NCI-H526 treated with DMSO at 0.1 percent for 48 hours (cell line): ENCODE data around the gene SMARCC1.
"Not testable (repeated sequence)": the region's sequence is repeated elsewhere in the genome, so short reads cannot be mapped to it uniquely, and the experiment has no call there.

Source experiments
- DNase-seq: peaks from one replicate; lab custom pipeline; 2025; lab: John Stamatoyannopoulos, UW

SMARCC1 gene

DNA sequence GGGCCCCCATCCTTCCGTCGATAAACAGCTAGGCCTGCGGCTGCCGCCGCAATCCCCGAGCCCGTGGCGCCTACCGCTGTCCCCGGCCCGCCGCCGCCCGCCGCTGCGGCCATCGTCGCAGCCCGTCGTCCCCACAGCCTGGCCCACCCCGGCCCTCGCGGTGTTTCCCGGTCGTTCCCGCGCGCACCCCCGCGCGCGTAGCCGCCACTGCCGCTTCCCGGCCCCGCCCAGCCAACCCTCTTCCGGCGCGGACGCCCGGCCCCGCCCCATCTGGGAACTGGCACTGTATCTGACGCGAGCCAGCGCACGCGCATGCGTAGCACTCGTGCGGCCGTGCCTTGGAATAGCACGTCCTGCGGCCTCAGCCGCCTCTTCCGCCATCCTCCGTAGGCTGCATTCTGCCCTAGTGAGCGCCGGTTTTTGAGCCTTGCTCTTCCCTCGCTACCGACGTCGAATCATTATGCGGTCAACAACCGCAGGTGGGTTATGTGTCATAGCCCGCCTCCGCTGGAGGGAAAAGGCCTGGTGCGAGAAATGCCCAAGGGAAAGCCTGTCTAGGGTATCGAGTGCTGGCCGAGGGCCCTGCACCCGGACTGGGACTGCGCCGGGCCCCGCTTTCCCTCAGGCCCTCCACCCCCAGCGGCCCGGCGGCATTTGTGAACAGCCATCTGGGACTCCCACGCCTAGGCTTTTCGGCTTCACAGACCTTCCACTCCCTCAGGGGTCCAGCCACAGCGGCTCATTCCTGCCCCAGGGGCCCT is at the start of gene SMARCC1:
SMARCC1 (minus strand) TSS at position 209 of the 761 bp plus-strand sequence; CDS start at position 113, 96 bp downstream.
- DNase-seq = peak; percentile 90

GRCh38 chr3:47829482-47829881 is 47.8 kb upstream of the SMARCC1 start:
- DNase-seq = not testable (repeated sequence)

- no peak for DNase-seq
Measured at GRCh38 chr3:47825590-47825989, 43.9 kb upstream of the SMARCC1 start.

DNA sequence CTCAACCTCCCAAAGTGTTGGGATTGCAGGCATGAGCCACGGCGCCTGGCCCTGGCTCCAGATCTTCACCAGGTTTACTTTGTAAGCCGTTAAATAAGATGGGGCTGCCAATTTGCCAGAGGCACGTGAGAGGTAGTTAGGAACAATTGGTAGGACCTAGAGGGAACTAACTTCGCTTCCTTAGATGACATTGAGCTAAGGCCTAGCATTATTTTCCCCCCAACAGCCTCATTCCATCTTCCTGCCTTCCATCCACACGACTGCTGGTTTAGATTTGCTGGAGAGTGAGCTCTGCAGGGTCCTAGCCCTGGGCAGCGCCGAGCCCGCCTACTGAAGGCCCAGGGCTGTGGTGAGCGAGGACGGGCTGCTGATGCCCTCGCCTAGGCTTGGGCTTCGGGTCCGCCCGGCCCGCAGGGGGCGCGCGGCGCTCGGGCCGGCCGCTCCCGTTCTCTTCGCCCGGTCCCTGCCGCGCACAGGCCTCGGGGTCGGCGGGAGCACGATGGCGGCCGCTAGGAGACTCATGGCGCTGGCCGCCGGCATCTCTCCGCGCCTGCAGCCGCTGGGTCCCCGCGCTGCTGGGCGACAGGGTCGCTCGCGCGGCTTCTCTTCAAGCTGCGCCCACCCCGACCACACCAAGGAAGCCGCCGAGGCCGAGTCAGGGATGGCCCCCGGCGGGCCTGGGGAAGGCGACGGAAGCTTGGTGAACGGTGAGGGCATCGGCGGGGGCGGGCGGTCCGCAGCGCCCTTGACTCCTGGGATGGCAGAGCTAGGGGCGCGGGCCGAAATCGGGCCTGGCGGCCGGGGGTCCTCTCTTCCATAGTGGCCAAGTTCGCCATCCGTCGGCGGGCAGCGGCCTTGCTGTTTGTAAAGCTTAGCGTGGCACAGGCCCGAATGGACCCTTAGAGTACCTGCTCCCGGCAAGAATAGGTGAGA is 43.1 kb upstream of the SMARCC1 start:
- peak; percentile 62 for DNase-seq

GRCh38 chr3:47817609-47818008 is 35.9 kb upstream of the SMARCC1 start:
- DNase-seq = no peak

GRCh38 chr3:47813551-47814177 is 32.0 kb upstream of the SMARCC1 start:
- no peak for DNase-seq

DNA sequence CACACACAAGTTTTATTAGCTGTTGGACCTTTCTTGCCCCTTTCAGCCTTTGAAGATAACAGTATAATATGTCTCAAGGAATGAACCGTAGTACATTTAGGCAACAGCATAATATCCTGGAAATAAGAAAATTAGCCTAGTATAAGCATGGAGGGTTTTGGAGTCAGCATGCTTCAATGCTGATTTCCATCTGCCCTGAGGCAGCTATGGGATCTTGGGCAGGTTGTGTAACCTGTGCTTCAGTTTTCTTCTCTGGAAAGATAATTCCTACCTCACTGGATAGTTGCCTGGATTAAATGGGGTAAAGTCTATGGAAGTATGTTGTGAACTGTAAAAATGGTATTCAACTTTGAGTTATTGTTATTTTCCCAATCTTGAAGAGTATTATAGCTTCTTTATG is 22.9 kb upstream of the SMARCC1 start:
- DNase-seq = no peak

- DNase-seq = no peak
Measured at GRCh38 chr3:47803480-47804025, 21.9 kb upstream of the SMARCC1 start.

DNA sequence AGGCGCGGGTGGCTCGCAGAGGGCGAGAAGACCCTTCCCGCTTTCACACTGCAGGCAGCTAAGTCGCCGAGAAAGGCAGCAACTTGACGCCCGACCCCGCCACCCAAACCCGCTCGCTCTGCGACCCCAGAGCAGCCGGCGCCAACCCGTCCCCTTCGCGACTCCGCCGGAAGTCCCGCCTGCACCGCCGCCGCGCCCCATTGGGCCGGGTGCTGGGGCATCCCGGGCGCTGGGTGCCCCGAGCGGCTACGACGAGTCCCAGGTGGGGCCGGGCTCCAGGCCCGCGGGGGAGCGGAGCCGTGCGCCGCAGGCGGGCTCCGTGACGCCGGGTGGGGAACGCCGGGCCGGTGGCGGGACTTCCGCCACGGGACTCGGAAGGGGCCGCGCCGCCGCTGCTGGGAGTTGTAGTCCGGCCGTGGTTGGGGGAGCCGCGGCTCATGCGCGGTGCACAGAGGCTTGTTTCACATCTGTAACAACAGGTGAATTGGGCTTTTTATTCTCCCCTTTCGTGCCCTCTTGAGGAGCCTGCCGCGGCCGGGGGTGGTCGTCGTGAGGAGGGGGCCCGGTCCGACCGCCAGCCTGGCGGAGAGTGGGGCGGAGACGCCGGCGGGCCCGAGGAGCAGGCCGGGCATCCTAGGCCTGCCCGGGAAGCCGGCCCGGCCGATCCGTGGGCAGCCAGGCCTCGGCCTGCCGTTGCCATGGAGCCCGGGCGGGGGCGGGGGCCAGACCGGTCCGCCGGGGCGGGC is 21.2 kb upstream of the SMARCC1 start, which contains the start of gene DHX30:
DHX30 (plus strand) TSS at position 405 of the 746 bp plus-strand sequence. CDS start 7,546 bp downstream, outside the sequence.
- peak; percentile 74 for DNase-seq

GRCh38 chr3:47799733-47800132 is 18.0 kb upstream of the SMARCC1 start:
- no peak for DNase-seq

DNA sequence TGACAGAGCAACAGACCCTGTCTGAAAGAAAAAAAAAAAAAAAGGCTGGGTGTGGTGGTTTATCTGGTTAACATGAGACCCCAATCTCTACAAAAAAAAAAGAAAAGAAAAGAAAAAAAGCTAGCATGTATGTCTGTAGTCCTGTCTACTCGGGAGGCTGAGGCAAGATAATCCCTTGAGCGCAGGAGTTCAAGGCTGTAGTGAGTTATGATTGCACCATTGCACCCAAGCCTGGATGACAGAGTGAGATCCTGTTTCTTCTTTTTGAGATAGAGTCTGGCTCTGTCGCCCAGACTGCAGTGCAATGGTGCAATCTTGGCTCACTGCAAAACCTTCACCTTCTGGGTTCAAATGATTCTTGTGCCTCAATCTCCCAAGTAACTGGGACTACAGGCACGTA is 12.9 kb upstream of the SMARCC1 start:
- DNase-seq = no peak

- no peak for DNase-seq
Measured at GRCh38 chr3:47792699-47793098, 11.0 kb upstream of the SMARCC1 start.

DNA sequence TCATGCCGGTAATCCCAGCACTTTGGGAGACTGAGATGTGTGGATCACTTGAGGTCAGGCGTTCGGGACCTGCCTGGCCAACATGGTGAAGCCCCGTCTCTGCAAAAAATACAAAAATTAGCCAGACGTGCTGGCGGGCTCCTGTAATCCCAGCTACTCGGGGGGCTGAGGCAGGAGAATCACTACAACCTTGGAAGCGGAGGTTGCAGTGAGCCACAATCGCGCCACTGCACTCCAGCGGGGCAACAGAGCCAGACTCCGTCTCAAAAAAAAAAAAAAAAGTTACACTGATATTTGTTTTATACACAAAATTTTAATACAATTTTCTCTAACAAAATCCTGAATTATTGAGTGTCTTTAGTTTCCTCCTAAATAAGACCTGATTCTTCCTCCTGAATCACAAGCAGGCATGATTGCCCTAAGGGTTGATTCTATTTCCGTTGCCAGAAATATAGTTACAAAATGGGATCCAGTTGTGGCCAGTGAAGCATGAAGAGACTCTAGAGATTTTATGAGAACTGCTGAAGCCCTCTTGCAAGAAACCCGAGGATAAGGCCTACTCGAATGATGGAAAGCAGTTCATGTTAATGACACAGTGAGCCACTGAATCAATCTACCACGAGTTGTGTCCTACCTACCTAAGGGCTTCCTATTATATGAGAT is 9.6 kb upstream of the SMARCC1 start:
- no peak for DNase-seq

GRCh38 chr3:47783673-47784072 is 2.0 kb upstream of the SMARCC1 start:
- DNase-seq = no peak

- no peak for DNase-seq
Measured at GRCh38 chr3:47782446-47783308, 984 bp upstream of the SMARCC1 start.

DNA sequence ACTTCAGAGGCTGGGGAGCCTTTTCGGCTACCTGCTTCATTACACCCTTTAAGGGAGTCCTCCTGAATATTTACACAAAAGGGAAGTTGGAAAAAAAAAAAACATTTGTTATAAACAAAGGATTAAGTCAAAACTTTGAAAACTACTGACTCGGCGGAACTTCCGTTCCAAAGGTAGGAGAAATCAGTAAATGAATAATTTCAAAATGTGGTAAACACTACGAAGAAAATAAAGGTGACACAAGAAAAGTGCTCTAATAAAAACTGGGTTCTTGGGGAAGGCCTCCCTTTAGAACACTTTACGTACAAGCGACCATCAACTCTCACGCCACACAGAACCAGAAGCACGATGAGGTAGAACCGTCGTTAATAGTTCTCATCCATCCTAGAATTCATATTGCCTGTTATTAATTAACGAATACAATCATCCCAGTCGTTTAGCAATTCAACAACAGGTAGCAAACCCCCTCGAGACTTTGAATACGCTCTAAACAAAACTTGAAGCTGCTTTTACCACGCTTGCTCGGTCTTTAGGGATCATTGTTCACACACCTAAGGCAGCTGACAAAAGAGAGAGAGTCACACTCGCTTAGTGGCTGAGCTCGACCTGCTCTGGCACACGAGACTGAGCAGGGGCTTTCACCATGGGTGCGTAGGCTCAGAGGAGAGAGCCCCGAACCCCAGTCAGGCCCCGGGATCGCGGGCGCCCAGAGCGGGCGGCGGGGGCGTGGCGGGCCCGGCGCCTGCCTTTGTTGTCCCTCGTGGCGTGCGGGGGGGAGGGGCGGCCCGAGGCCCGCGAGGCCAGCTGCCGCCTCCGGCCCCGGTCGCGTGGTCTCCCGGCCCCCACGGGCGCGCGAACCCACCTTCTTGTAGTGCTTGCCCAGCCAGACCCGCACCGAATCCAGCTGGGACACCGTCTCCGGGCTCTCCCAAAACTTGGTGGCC is 680 bp downstream of the SMARCC1 start:
- no peak for DNase-seq

DNA sequence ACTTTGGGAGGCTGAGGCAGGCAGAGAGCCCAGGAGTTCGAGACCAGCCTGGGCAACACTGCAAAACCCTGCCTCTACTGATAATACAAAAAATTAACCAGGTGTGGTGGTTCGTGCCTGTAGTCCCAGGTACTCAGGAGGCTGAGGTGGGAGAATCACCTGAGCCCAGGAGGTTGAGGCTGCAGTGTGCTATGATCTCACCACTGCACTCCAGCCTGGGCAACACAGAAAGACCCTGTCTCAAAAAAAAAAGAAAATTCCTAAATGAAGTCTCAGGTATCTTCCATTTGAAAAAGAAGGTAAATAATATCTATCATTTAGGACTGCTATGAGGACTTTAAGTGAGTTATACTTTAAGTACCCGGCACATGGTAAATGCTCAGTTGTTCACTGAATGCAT is 2.9 kb downstream of the SMARCC1 start:
- DNase-seq = no peak

GRCh38 chr3:47772788-47773187 is 8.9 kb downstream of the SMARCC1 start:
- DNase-seq = no peak

DNA sequence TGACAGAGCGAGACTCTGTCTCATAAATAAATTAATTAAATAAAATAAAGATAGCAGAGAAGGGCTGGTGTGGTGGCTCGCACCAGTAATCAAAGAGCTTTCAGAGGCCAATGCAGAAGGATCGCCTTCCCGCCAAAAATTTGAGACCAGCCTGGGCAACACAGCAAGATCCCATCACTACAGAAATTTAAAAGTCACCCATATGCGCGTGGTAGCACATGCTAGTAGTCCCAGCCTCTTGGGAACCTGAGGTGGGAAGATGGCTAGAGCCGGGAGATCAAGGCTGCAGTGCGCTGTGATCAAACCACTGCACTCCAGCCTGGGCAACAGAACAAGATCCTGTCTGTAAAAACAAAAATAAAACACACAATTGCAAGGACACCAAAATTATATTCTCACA is 9.6 kb downstream of the SMARCC1 start:
- no peak for DNase-seq
